Measurements from ENCODE around the gene KIAA0753. TPM values are rescaled to one million over a fixed set of nuclear protein-coding genes. Genes with fewer than 3 reads are reported as not detected.
"Not testable (repeated sequence)": the region's sequence is repeated elsewhere in the genome, so short reads cannot be mapped to it uniquely, and the experiment has no call there.

Gene KIAA0753
- total RNA-seq, 1 experiment from 2014 or later = 14.7 TPM

- not testable (repeated sequence) for H3K9me3 ChIP-seq (replicated peaks); H3K4me3 ChIP-seq; H3K27me3 ChIP-seq (replicated peaks)
- Histone ChIP-seq H3K36me3 (peaks cover 12% of the 10 kb centered on the region), H3K4me1 (replicated peaks) (peaks cover 39% of the 10 kb centered on the region), H3K27ac (peak overlapping the region; percentile 78; the same call in 1 of the 2 replicates)
- DNase-seq (ENCODE audit: low read depth in 1 of 2, low spot score in 2 of 2) = peak in 1 of 2 experiments; percentile 15
Observed at GRCh38 chr17:6573495-6573894, 67.0 kb downstream of the KIAA0753 start.

GRCh38 chr17:6572972-6573370 is 67.5 kb downstream of the KIAA0753 start:
- Histone ChIP-seq H3K36me3 (peaks cover 7% of the 10 kb centered on the region), H3K9me3 (replicated peaks) (no peaks in the 10 kb centered on the region), H3K27ac (no peak overlapping the region), H3K4me3 (no peak overlapping the region), H3K4me1 (replicated peaks) (peaks cover 39% of the 10 kb centered on the region), H3K27me3 (replicated peaks) (no peaks in the 10 kb centered on the region)
- DNase-seq (ENCODE audit: low read depth in 1 of 2, low spot score in 2 of 2) = peak in 1 of 2 experiments; percentile 22

GRCh38 chr17:6571452-6571781 is 69.1 kb downstream of the KIAA0753 start:
- H3K27me3 ChIP-seq (replicated peaks) = no peaks in the 10 kb centered on the region
- no peaks in the 10 kb centered on the region for H3K36me3 ChIP-seq
- H3K4me3 ChIP-seq = no peak overlapping the region
- no peak overlapping the region for H3K27ac ChIP-seq
- no peaks in the 10 kb centered on the region for H3K9me3 ChIP-seq (replicated peaks)
- H3K4me1 ChIP-seq (replicated peaks) = peaks cover 36% of the 10 kb centered on the region
- no peak for DNase-seq (ENCODE audit: low read depth in 1 of 2, low spot score in 2 of 2)

GRCh38 chr17:6570731-6571451 is 69.6 kb downstream of the KIAA0753 start:
- H3K9me3 ChIP-seq (replicated peaks) = no peaks in the 10 kb centered on the region
- H3K4me3 ChIP-seq = no peak overlapping the region
- no peaks in the 10 kb centered on the region for H3K27me3 ChIP-seq (replicated peaks)
- peaks cover 31% of the 10 kb centered on the region for H3K4me1 ChIP-seq (replicated peaks)
- H3K36me3 ChIP-seq = no peaks in the 10 kb centered on the region
- H3K27ac ChIP-seq = no peak overlapping the region
- DNase-seq (ENCODE audit: low read depth in 1 of 2, low spot score in 2 of 2) = peak in 1 of 2 experiments; percentile 30

- Histone ChIP-seq H3K36me3 (no peaks in the 10 kb centered on the region), H3K27ac (no peak overlapping the region), H3K4me3 (no peak overlapping the region), H3K4me1 (replicated peaks) (peaks cover 18% of the 10 kb centered on the region), H3K9me3 (replicated peaks) (no peaks in the 10 kb centered on the region), H3K27me3 (replicated peaks) (no peaks in the 10 kb centered on the region)
- DNase-seq (ENCODE audit: low read depth in 1 of 2, low spot score in 2 of 2) = peak in 1 of 2 experiments; percentile 21
Observed at GRCh38 chr17:6569370-6570285, 70.9 kb downstream of the KIAA0753 start.

- no peaks in the 10 kb centered on the region for H3K27me3 ChIP-seq (replicated peaks)
- peaks cover 5% of the 10 kb centered on the region for H3K4me1 ChIP-seq (replicated peaks)
- H3K36me3 ChIP-seq = no peaks in the 10 kb centered on the region
- no peak overlapping the region for H3K4me3 ChIP-seq
- no peaks in the 10 kb centered on the region for H3K9me3 ChIP-seq (replicated peaks)
- H3K27ac ChIP-seq = no peak overlapping the region
- DNase-seq (ENCODE audit: low read depth in 1 of 2, low spot score in 2 of 2) = peak in 1 of 2 experiments; percentile 18
Observed at GRCh38 chr17:6568184-6568758, 72.2 kb downstream of the KIAA0753 start.

- Histone ChIP-seq H3K4me1 (replicated peaks) (peaks cover 5% of the 10 kb centered on the region), H3K27me3 (replicated peaks) (no peaks in the 10 kb centered on the region), H3K27ac (no peak overlapping the region), H3K36me3 (no peaks in the 10 kb centered on the region), H3K4me3 (no peak overlapping the region), H3K9me3 (replicated peaks) (no peaks in the 10 kb centered on the region)
- peak in 1 of 2 experiments; percentile 30 for DNase-seq (ENCODE audit: low read depth in 1 of 2, low spot score in 2 of 2)
Observed at GRCh38 chr17:6567528-6568183, 72.9 kb downstream of the KIAA0753 start.

- Histone ChIP-seq H3K9me3 (replicated peaks) (no peaks in the 10 kb centered on the region), H3K27ac (no peak overlapping the region), H3K27me3 (replicated peaks) (no peaks in the 10 kb centered on the region), H3K4me3 (no peak overlapping the region), H3K4me1 (replicated peaks) (peaks cover 3% of the 10 kb centered on the region; the same call in 1 of the 2 replicates), H3K36me3 (no peaks in the 10 kb centered on the region)
- DNase-seq (ENCODE audit: low read depth in 1 of 2, low spot score in 2 of 2) = no peak
Observed at GRCh38 chr17:6561446-6561845, 79.1 kb downstream of the KIAA0753 start.

GRCh38 chr17:6560496-6560895 is 80.0 kb downstream of the KIAA0753 start:
- no peak for DNase-seq (ENCODE audit: low read depth in 1 of 2, low spot score in 2 of 2)
- no peaks in the 10 kb centered on the region for H3K36me3 ChIP-seq
- H3K4me1 ChIP-seq (replicated peaks) = peaks cover 9% of the 10 kb centered on the region
- H3K27me3 ChIP-seq (replicated peaks) = no peaks in the 10 kb centered on the region
- no peak overlapping the region for H3K4me3 ChIP-seq
- no peaks in the 10 kb centered on the region for H3K9me3 ChIP-seq (replicated peaks)
- H3K27ac ChIP-seq = no peak overlapping the region

GRCh38 chr17:6559753-6560215 is 80.7 kb downstream of the KIAA0753 start:
- Histone ChIP-seq H3K4me1 (replicated peaks) (peaks cover 17% of the 10 kb centered on the region), H3K27me3 (replicated peaks) (no peaks in the 10 kb centered on the region), H3K36me3 (no peaks in the 10 kb centered on the region), H3K4me3 (no peak overlapping the region), H3K9me3 (replicated peaks) (no peaks in the 10 kb centered on the region), H3K27ac (no peak overlapping the region)
- no peak for DNase-seq (ENCODE audit: low read depth in 1 of 2, low spot score in 2 of 2)

- Histone ChIP-seq H3K4me1 (replicated peaks) (peaks cover 21% of the 10 kb centered on the region), H3K36me3 (no peaks in the 10 kb centered on the region), H3K4me3 (no peak overlapping the region), H3K9me3 (replicated peaks) (no peaks in the 10 kb centered on the region), H3K27me3 (replicated peaks) (no peaks in the 10 kb centered on the region), H3K27ac (no peak overlapping the region)
- no peak for DNase-seq (ENCODE audit: low read depth in 1 of 2, low spot score in 2 of 2)
Observed at GRCh38 chr17:6558932-6559752, 81.4 kb downstream of the KIAA0753 start.

- no peak overlapping the region for H3K4me3 ChIP-seq
- no peak for DNase-seq (ENCODE audit: low read depth in 1 of 2, low spot score in 2 of 2)
- no peaks in the 10 kb centered on the region for H3K36me3 ChIP-seq
- no peaks in the 10 kb centered on the region for H3K9me3 ChIP-seq (replicated peaks)
- no peak overlapping the region for H3K27ac ChIP-seq
- H3K27me3 ChIP-seq (replicated peaks) = no peaks in the 10 kb centered on the region
- peaks cover 21% of the 10 kb centered on the region for H3K4me1 ChIP-seq (replicated peaks)
Observed at GRCh38 chr17:6558276-6558675, 82.2 kb downstream of the KIAA0753 start.

GRCh38 chr17:6557040-6557438 is 83.5 kb downstream of the KIAA0753 start:
- H3K4me3 ChIP-seq = peak overlapping the region; percentile 72
- DNase-seq (ENCODE audit: low read depth in 1 of 2, low spot score in 2 of 2) = no peak
- H3K9me3 ChIP-seq (replicated peaks) = no peaks in the 10 kb centered on the region
- peaks cover 21% of the 10 kb centered on the region for H3K4me1 ChIP-seq (replicated peaks)
- H3K27ac ChIP-seq = no peak overlapping the region
- no peaks in the 10 kb centered on the region for H3K36me3 ChIP-seq
- H3K27me3 ChIP-seq (replicated peaks) = no peaks in the 10 kb centered on the region

Measured in SJSA1 (cell line).